ENCODE measurements around the gene CALD1. TPM values are rescaled to one million over a fixed set of nuclear protein-coding genes. Genes with fewer than 3 reads are reported as not detected.
A peak's percentile ranks its signal among the peaks of the same experiment; 100 is the strongest.

CALD1 gene
- total RNA-seq, 1 experiment from 2014 or later: 83.9 TPM

DNA sequence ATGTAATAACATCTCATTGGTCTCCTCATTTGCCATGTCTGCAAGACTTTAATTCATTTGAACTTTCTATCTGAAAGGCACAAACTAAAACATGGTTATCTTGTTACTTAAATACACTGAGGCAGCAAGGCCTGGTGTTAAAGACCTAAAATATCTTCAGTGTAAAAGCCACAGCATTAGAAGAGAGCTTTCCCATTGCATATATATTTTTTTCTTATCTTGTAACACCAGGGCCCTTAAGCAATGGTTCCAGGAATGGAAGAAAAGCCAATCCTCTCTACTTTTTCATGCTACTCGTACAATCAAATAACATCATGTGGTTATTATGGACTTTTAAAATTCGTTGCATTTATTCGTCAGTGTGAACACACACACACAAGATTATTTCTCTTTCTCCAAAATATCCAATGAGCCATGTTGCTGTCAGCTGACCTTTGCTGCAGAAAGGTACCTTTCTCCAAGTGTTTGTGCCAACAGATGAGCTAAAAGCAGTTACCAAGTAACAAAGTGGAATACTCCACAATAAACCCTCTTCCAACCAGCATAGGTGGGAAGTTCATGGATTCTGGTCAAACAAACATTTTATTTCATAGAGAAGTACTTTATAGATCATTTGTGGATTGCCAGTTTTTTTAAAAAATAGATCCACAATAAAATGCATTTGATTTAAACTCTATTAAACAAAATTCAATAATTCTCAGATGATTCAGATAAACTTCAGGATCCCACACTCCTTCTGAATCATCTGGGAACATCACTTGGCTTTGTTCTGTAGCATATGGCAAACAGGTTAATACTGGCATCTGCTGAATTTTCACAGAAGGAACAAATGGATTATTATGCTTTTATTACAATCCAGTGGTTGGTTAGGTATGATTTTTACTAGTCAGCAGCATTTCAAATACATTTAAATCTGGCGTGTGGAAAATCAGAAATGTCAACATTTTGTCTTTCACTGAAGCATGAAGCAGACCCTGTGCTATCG lies 143.6 kb downstream of the CALD1 start:
- DNase-seq (ENCODE audit: low spot score): no peak

- DNase-seq (ENCODE audit: low spot score): no peak
Measured at GRCh38 chr7:134925766-134926165, 146.3 kb downstream of the CALD1 start.

DNA sequence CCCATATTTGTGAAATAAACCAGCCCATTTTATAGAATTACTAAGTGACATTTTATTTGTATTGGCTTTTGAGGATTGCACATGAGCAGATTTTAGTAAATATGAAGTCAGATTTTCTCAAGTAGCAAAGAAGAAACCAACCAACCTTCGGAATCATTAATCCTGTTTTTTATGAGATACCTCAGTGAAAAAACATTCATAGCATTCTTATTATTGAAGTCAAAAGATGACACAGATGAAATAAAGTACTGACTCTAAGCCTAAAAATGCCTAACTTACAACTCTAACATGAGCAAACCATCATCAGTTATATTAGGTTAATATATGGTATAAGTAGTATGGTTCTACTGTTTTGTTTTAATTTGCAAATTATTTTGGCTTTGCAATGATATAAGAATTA lies 147.0 kb downstream of the CALD1 start:
- no peak for DNase-seq (ENCODE audit: low spot score)

GRCh38 chr7:134927076-134927475 lies 147.6 kb downstream of the CALD1 start:
- DNase-seq (ENCODE audit: low spot score): no peak

DNA sequence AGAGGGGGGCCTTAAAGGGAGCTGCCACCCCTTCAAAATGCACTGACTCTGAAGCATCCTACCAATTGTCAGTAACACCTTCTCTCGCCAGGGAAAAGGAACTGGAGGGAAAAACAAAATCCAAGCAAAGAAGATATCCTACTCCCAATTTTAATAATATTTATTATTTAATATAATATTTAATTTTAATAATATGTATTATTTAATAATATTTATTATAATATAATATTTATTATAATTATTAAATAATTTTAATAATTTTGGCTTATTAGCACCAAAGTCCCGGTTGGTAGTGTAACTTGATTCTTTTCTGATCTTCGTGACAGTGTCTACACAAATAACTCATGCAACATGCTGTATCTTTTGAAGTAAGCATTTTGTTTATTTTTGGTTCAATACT lies 148.3 kb downstream of the CALD1 start:
- DNase-seq (ENCODE audit: low spot score): no peak

- DNase-seq (ENCODE audit: low spot score): no peak
Measured at GRCh38 chr7:134928554-134928953, 149.1 kb downstream of the CALD1 start.

DNA sequence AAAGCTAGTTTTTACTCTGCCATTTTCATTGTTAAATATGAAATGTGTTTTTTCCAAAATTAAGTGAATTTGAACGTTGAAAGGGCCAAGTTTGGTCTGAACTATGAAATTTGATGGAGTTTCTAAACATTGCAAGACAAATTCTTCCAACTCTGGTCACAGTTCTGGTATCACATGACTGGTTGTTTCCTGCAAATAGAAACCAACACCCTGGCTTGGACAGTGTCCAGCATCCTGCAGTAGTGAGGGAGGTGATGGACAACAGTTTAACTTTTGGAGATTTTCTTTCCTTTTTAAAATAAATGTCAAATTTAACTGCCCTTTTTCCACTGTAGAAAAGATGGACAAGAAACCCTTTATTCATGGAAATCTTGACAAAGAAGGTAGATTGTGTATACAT lies 152.1 kb downstream of the CALD1 start:
- DNase-seq (ENCODE audit: low spot score): no peak

DNA sequence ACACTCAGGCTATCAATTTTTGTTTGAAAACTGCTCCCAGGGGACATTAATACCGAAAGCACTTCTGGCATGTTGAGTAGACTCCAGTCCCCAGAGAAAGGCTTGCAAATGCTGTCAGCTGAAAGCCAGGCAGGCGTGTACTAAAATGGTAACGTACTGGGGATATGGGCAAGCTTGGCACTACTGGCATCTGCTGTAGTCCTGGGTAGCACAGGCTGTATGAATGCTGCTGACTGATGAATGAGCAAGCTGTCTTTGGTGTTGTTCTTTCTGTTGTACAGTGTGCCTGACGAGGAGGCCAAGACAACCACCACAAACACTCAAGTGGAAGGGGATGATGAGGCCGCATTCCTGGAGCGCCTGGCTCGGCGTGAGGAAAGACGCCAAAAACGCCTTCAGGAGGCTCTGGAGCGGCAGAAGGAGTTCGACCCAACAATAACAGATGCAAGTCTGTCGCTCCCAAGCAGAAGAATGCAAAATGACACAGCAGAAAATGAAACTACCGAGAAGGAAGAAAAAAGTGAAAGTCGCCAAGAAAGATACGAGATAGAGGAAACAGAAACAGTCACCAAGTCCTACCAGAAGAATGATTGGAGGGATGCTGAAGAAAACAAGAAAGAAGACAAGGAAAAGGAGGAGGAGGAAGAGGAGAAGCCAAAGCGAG lies 153.4 kb downstream of the CALD1 start:
- DNase-seq (ENCODE audit: low spot score): no peak

GRCh38 chr7:134933460-134934068 lies 154.1 kb downstream of the CALD1 start:
- DNase-seq (ENCODE audit: low spot score): no peak

GRCh38 chr7:134935701-134936100 lies 156.3 kb downstream of the CALD1 start:
- no peak for DNase-seq (ENCODE audit: low spot score)

GRCh38 chr7:134936893-134937510 lies 157.6 kb downstream of the CALD1 start:
- no peak for DNase-seq (ENCODE audit: low spot score)

DNA sequence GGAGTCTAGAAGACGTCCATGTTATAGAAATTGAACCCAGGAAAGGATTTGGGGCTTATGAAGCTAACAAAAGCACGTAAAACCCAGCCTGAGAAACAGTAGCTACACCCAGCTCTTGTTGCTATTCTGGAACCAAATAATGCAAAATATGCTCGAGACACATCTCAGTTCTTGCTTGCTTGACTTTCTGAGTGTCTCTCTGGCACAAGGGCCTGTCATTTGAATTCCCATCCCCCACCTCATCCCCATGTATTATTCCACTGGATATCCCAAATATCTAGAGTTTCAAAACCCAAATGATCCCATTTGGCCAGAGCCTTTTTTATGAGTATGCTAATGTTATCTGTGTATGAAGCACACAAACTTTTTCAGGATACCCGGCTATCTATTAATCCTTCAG lies 158.7 kb downstream of the CALD1 start:
- DNase-seq (ENCODE audit: low spot score): no peak

DNA sequence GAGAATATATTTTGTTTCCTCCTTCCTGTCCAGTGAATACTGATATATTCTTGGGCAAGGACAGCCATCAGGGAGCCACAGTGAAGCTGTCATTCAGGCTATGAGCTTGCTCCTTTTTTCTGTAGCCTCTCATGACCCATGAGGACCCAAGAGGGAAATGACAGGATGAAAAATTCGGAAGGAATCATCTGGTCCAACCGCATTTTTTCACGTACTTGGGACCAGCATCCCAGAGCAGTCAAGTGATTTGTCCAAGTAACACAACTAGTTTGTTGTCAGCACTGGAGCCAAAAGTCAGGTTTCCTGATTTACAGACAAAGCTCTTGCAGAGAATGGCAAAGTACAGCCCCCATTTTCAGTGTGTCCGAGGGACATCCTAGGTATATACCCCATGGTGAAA lies 159.7 kb downstream of the CALD1 start:
- no peak for DNase-seq (ENCODE audit: low spot score)

- DNase-seq (ENCODE audit: low spot score): no peak
Measured at GRCh38 chr7:134940729-134941128, 161.3 kb downstream of the CALD1 start.

DNA sequence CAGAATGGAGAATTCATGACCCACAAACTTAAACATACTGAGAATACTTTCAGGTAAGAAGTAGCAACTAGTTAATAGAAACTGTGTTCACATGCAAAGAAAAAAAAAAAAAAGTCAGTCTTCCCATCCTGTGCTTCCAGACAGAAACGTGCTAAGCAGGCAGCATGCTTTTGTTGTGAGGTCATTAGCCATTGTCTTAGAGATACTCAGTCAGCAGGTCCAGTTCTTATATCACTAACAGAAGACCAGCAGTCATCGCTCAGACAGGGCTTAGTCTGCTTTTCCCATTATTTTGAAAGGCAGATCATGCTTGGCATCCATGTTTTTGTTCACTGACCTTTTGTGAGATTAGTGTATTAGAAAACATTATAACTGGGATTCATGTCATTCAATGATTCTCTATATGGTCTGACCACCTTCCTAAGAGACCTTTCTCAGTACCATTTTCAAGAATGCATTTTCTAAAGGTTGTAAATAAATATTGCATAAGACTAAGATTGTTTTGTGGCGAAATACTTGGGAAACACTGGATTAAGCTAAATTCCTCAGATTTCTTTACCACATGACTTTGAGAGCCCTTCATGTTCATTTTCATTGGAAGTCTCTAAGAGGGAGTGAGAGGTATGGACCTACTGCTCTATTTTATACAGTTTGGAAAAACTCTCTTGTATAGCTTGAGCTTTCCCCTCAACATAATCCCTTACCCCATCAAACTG lies 161.9 kb downstream of the CALD1 start:
- peak; percentile 66 for DNase-seq (ENCODE audit: low spot score)

GRCh38 chr7:134941952-134942351 lies 162.5 kb downstream of the CALD1 start:
- DNase-seq (ENCODE audit: low spot score): no peak

GRCh38 chr7:134942690-134943466 lies 163.4 kb downstream of the CALD1 start:
- no peak for DNase-seq (ENCODE audit: low spot score)

GRCh38 chr7:134943785-134944400 lies 164.5 kb downstream of the CALD1 start:
- DNase-seq (ENCODE audit: low spot score): peak; percentile 16

DNA sequence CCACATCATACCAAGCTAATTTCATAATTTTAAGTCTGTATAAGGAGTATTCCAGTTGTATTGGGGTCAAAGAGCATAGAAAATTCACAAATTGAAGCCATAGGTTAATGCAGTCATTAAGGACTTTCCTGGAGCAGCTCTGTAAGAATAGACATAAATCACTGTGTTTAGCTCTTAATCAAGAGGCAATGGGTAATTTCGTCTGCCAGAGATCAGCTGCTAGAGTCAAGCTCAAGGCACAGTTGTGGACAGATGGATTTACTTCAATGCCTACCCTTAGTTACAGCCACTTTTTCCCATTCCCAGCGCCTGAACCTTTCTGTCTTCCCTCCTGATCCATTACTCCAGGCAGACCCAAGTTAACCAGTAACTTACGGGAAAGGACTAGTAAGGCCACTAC lies 166.3 kb downstream of the CALD1 start:
- DNase-seq (ENCODE audit: low spot score): no peak

GRCh38 chr7:134946260-134946659 lies 166.8 kb downstream of the CALD1 start:
- no peak for DNase-seq (ENCODE audit: low spot score)

Data from A172 (cell line).